Activated T-helper 1 cell treated with anti-CD3 and anti-CD28 coated beads, Interleukin-12 subunit alpha, Interleukin-12 subunit beta, Interleukin-2, Interleukin-4 antibody, amounts not matched to agents 30 ng/mL and 10 ng/mL and 1 ng/mL, durations not matched to agents 14 hours and 24 hours and 36 hours (primary cell): ENCODE data around the gene DUOX1. TPM values are rescaled to one million over a fixed set of nuclear protein-coding genes. Genes with fewer than 3 reads are reported as not detected.
"Not testable (repeated sequence)": the region's sequence is repeated elsewhere in the genome, so short reads cannot be mapped to it uniquely, and the experiment has no call there.

Experiments
- DNase-seq: peaks from one replicate; pipeline ENCODE4 v3.0.0; 2021; ENCODE audit warnings: low spot score
- H3K27ac Mint-ChIP-seq: one replicate; pipeline ENCODE4 v1.8.0; 2021; ENCODE audit warnings: mild to moderate bottlenecking, mixed read lengths
- H3K27me3 Mint-ChIP-seq: one replicate; pipeline ENCODE4 v1.8.0; 2022; ENCODE audit warnings: mild to moderate bottlenecking, moderate library complexity, mixed read lengths; ENCODE audit not compliant: insufficient read depth
- H3K36me3 Mint-ChIP-seq: one replicate; pipeline ENCODE4 v1.8.0; 2021; ENCODE audit warnings: low read depth, mixed read lengths
- H3K4me1 Mint-ChIP-seq: one replicate; pipeline ENCODE4 v1.8.0; 2021; ENCODE audit warnings: low read depth, mixed read lengths
- H3K4me3 Mint-ChIP-seq: one replicate; pipeline ENCODE4 v1.8.0; 2021; ENCODE audit warnings: mild to moderate bottlenecking, moderate library complexity, mixed read lengths
- H3K9me3 Mint-ChIP-seq: one replicate; pipeline ENCODE4 v1.8.0; 2021; ENCODE audit warnings: mixed read lengths
- intact Hi-C: fragments of 100-400 bp; cut with micrococcal nuclease; formaldehyde crosslinking; loops from one replicate; pipeline ENCODE4 v1.15.1; 2024
- total RNA-seq: library from RNA; stranded (reverse); gene quantifications from 2 replicates; pipeline ENCODE4 v1.2.3, GENCODE V29; 2022

Gene DUOX1
- total RNA-seq, 1 donor from 2014 or later: 0.13 TPM

DNA sequence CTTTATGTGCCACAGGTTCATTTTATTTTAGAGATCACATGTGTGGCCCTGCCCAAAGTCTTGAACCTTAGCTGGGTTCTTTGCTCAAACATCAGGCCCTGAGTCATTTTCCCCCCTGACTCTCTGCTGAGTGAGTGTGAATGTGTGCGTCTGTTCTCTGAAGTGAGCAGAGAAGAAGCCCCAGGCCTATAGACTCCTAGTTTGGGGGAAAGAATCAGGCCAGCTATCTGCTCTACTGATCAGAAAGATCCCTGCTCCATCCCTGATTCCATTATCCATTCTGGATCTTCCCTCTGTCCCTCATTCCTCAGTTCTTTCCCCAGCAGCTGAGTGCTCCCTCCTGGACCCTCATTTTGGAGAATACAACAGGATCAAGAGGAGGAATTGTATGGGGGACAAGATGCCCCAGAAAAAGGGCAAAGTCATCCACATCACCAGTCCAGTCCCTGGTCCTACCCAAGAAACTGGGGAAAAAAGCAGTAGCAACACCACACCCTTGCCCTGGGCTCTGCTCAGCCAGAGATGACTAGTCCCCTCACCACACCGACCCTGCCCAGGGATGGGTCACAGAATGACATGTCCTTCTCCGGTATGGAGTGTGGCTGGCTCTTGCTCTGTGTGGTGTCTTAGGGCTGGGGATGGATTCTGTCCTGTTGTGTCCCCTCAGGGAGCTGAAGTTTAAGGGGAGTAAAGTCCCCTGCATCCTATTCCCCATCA, 3.2 kb downstream of the DUOX1 start:
- intact Hi-C loops: no loop called here
- H3K27ac Mint-ChIP-seq: no peak overlapping the region
- DNase-seq: no peak
- no peaks in the 10 kb centered on the region for H3K36me3 Mint-ChIP-seq
- no peak overlapping the region for H3K4me3 Mint-ChIP-seq
- H3K9me3 Mint-ChIP-seq: no peaks in the 10 kb centered on the region
- H3K4me1 Mint-ChIP-seq: peaks cover 5% of the 10 kb centered on the region
- peaks cover 61% of the 10 kb centered on the region for H3K27me3 Mint-ChIP-seq

DNA sequence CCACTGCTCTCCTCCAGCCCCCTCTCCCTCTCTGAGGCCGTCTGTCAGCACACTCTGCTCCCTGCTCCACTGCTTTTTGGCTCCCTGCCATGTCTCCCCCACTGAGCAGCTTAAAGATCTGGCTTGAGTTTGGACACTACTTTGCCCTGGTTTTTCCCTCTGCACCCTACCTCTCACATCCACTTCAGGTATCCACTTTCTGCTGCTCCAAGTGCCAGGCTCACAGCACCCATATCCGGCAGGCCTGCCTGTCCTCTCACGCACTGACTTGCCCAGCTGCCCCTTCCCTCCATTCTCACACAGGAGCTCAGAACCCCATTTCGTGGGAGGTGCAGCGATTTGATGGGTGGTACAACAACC, 3.7 kb downstream of the DUOX1 start:
- peaks cover 5% of the 10 kb centered on the region for H3K4me1 Mint-ChIP-seq
- no peak overlapping the region for H3K27ac Mint-ChIP-seq
- H3K9me3 Mint-ChIP-seq: no peaks in the 10 kb centered on the region
- no peaks in the 10 kb centered on the region for H3K36me3 Mint-ChIP-seq
- peaks cover 56% of the 10 kb centered on the region for H3K27me3 Mint-ChIP-seq
- DNase-seq: no peak
- no peak overlapping the region for H3K4me3 Mint-ChIP-seq
- intact Hi-C loops: no loop called here

- H3K4me1 Mint-ChIP-seq: peaks cover 5% of the 10 kb centered on the region
- H3K9me3 Mint-ChIP-seq: no peaks in the 10 kb centered on the region
- H3K27me3 Mint-ChIP-seq: peaks cover 51% of the 10 kb centered on the region
- no peak for DNase-seq
- no peaks in the 10 kb centered on the region for H3K36me3 Mint-ChIP-seq
- H3K4me3 Mint-ChIP-seq: no peak overlapping the region
- H3K27ac Mint-ChIP-seq: no peak overlapping the region
- intact Hi-C loops: no loop called here
These were observed 4.3 kb downstream of the DUOX1 start for GRCh38 chr15:45134046-45134445.

DNA sequence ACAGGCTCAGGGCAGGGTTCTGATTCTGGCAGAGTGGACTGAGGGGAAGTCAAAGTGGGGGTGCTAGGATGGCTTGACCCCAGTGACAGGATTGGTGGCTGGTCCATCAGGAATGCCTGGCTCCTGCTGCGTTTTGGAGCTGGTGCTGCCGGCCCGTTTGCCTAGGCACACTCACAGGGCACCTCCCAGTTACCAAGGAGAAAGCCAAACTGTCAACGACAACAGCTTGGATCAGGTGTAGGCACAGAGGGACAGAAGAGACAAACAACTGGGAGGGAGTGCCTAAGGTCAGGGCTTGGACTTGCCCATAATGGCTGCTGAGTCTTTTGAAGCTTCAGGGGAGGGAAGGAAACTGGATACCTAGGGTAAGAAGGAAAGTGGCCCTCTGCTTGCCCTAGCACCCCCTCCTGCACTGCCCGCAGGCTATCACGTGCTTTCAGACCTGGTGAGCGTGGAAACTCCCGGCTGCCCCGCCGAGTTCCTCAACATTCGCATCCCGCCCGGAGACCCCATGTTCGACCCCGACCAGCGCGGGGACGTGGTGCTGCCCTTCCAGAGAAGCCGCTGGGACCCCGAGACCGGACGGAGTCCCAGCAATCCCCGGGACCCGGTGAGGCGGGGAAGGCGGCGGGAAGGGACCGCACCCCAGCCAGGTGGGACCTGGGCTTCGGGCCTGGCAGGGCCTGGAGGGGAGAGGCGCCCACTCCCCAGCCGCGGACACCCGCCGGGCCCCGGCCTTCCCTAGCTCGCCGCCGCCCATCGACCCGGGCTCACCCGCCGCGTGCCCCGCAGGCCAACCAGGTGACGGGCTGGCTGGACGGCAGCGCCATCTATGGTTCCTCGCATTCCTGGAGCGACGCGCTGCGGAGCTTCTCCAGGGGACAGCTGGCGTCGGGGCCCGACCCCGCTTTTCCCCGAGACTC, 5.1 kb downstream of the DUOX1 start:
- Mint-ChIP-seq H3K36me3 (no peaks in the 10 kb centered on the region), H3K4me3 (peak overlapping the region; percentile 52), H3K27me3 (peaks cover 50% of the 10 kb centered on the region), H3K27ac (no peak overlapping the region), H3K9me3 (no peaks in the 10 kb centered on the region), H3K4me1 (peaks cover 5% of the 10 kb centered on the region)
- intact Hi-C loops: no loop called here
- no peak for DNase-seq

- DNase-seq, H3K36me3 Mint-ChIP-seq, intact Hi-C loops, H3K9me3 Mint-ChIP-seq, H3K27ac Mint-ChIP-seq, H3K4me1 Mint-ChIP-seq, H3K4me3 Mint-ChIP-seq: not testable (repeated sequence)
- H3K27me3 Mint-ChIP-seq: peaks cover 44% of the 10 kb centered on the region
These were observed 6.0 kb downstream of the DUOX1 start for GRCh38 chr15:45135705-45136377.

- Mint-ChIP-seq H3K27me3 (peaks cover 40% of the 10 kb centered on the region), H3K36me3 (no peaks in the 10 kb centered on the region), H3K4me1 (peaks cover 5% of the 10 kb centered on the region), H3K27ac (no peak overlapping the region), H3K9me3 (no peaks in the 10 kb centered on the region), H3K4me3 (no peak overlapping the region)
- no peak for DNase-seq
- intact Hi-C loops: no loop called here
These were observed 6.6 kb downstream of the DUOX1 start for GRCh38 chr15:45136378-45136764.

GRCh38 chr15:45137703-45138102, 7.9 kb downstream of the DUOX1 start:
- Mint-ChIP-seq H3K27me3 (peaks cover 30% of the 10 kb centered on the region), H3K36me3 (no peaks in the 10 kb centered on the region), H3K9me3 (no peaks in the 10 kb centered on the region), H3K4me1 (peaks cover 5% of the 10 kb centered on the region), H3K4me3 (no peak overlapping the region), H3K27ac (no peak overlapping the region)
- intact Hi-C loops: no loop called here
- no peak for DNase-seq

DNA sequence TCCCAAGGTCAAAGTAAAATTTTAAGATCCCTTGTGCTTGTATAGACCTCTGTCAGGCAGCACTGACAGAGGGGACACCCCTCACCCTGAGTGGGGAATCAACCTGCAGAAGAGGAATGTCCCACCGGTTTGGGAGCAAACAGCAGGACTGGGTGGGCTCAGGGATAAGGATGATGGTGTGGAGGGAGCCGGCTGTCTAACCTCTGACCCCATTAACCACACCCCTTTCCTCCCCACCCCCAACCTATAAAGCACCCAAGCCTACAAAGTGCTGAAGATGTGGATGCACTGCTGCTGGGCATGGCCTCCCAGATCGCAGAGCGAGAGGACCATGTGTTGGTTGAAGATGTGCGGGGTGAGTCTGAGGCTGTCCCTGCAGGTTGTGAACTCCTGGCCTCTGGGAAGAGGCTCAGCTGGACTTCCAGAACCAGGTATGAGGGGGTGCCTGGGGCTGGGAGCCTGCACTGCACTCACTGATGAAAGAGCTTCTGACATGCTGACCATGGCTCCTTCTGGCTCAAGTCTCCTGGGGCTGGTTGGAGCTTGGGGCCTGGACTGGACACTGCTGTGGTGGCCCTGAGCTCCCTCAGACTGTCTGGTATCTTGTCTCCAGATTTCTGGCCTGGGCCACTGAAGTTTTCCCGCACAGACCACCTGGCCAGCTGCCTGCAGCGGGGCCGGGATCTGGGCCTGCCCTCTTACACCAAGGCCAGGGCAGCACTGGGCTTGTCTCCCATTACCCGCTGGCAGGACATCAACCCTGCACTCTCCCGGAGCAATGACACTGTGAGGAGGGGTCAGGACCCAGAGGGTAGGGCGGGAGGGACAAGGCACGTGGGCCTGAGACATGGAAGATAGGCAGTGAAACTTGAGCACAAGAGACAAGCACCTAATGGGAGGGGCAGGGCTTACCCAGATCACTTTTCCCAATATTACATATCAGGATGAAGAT, 9.3 kb downstream of the DUOX1 start:
- Mint-ChIP-seq H3K9me3 (no peaks in the 10 kb centered on the region), H3K27me3 (peaks cover 19% of the 10 kb centered on the region), H3K4me1 (peaks cover 5% of the 10 kb centered on the region), H3K4me3 (no peak overlapping the region), H3K27ac (no peak overlapping the region), H3K36me3 (no peaks in the 10 kb centered on the region)
- DNase-seq: no peak
- intact Hi-C loops: no loop called here

GRCh38 chr15:45139770-45140169, 10.0 kb downstream of the DUOX1 start:
- Mint-ChIP-seq H3K36me3 (no peaks in the 10 kb centered on the region), H3K27ac (no peak overlapping the region), H3K27me3 (peaks cover 13% of the 10 kb centered on the region), H3K4me1 (peaks cover 5% of the 10 kb centered on the region), H3K4me3 (no peak overlapping the region), H3K9me3 (no peaks in the 10 kb centered on the region)
- intact Hi-C loops: no loop called here
- DNase-seq: no peak

- peaks cover 5% of the 10 kb centered on the region for H3K4me1 Mint-ChIP-seq
- H3K36me3 Mint-ChIP-seq: no peaks in the 10 kb centered on the region
- no peak overlapping the region for H3K27ac Mint-ChIP-seq
- no peaks in the 10 kb centered on the region for H3K9me3 Mint-ChIP-seq
- intact Hi-C loops: no loop called here
- no peak for DNase-seq
- peaks cover 10% of the 10 kb centered on the region for H3K27me3 Mint-ChIP-seq
- no peak overlapping the region for H3K4me3 Mint-ChIP-seq
These were observed 10.9 kb downstream of the DUOX1 start for GRCh38 chr15:45140557-45141250.

DNA sequence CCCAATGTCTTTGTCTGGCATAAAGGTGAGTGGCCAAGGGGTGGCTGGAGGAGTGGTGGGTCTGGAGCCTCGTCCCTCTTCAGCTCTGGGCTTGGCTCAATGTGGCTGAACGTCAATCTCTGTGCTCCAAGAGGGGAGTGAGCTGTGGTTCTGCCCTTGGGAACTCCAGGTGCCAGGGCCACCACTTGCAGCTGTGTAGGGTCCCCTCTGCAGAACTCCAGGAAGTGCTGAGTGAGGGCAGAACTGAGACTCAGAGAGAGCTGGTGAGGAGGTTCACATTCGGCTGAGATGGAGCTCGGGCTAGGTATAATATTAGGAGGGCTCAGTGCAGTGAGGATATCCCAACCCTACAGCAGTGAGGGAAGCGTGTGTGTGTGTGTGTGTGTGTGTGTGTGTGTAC, 11.6 kb downstream of the DUOX1 start:
- H3K4me1 Mint-ChIP-seq: peaks cover 2% of the 10 kb centered on the region
- no peak overlapping the region for H3K27ac Mint-ChIP-seq
- no peaks in the 10 kb centered on the region for H3K36me3 Mint-ChIP-seq
- H3K27me3 Mint-ChIP-seq: peaks cover 8% of the 10 kb centered on the region
- no peaks in the 10 kb centered on the region for H3K9me3 Mint-ChIP-seq
- DNase-seq: no peak
- intact Hi-C loops: no loop called here
- H3K4me3 Mint-ChIP-seq: no peak overlapping the region

DNA sequence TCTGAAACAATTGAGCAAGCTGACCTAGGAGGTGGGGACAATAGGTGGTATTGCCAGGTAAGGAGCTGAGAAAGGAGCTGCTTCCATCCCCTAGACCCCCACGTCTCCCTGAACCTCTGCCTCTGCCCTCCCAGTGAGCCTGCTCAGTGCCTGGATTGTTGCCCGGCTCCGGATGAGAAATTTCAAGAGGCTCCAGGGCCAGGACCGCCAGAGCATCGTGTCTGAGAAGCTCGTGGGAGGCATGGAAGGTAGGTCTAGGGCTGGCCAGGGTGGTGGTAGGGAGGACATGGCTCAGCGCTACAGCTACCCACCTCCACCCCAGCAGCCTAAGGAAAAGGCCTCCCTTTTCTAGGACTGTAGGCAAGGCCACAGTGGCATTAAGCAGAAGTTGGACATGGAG, 13.3 kb downstream of the DUOX1 start:
- intact Hi-C loops: no loop called here
- Mint-ChIP-seq H3K27me3 (peaks cover 2% of the 10 kb centered on the region), H3K9me3 (no peaks in the 10 kb centered on the region), H3K4me1 (no peaks in the 10 kb centered on the region), H3K27ac (no peak overlapping the region), H3K36me3 (no peaks in the 10 kb centered on the region), H3K4me3 (no peak overlapping the region)
- DNase-seq: no peak
